Ishikawa (cell line): Measurements from ENCODE around the gene BTRC.

Source experiments
- CEBPB ChIP-seq: IDR thresholded peaks from 2 replicates; pipeline ENCODE4 v1.6.1; 2012
- CREB1 ChIP-seq: IDR thresholded peaks from 2 replicates; pipeline ENCODE4 v1.6.1; 2012; ENCODE audit warnings: low read depth
- EP300 ChIP-seq: IDR thresholded peaks from 2 replicates; pipeline ENCODE4 v1.6.1; 2012; ENCODE audit warnings: borderline replicate concordance
- FOXM1 ChIP-seq: IDR thresholded peaks from 2 replicates; pipeline ENCODE4 v1.6.1; 2012; ENCODE audit warnings: low read depth, borderline replicate concordance
- TAF1 ChIP-seq: IDR thresholded peaks from 2 replicates; pipeline ENCODE4 v1.6.1; 2012; ENCODE audit warnings: low read depth, mild to moderate bottlenecking
- YY1 ChIP-seq: IDR thresholded peaks from 2 replicates; pipeline ENCODE4 v1.6.1; 2012; ENCODE audit warnings: low read depth
- TF ChIP-seq, protein P1 (sequence below): IDR thresholded peaks from 2 replicates; pipeline ENCODE4 v1.6.1; 2012; ENCODE audit warnings: low read depth, mild to moderate bottlenecking

DNA sequence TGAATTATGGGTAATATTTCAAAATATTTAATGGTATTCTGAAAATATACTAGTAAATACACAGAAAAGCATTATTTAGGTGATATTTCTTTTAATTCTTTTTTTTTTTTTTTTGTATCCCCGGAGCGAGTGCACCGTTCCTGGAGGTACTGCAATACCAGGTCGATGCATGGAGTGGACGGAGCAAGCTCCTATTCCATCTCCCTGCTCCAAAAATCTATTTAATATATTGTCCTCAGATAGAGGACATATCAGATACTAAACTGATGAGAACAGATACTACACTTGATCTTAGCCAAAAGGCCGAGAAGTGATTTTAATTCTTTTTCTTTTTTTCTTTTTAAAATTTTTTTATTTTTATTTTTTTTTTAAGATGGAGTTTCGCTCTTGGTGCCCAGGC, 10.8 kb downstream of the BTRC start:
- no peak for TF ChIP-seq YY1
- TF ChIP-seq, protein P1, sequence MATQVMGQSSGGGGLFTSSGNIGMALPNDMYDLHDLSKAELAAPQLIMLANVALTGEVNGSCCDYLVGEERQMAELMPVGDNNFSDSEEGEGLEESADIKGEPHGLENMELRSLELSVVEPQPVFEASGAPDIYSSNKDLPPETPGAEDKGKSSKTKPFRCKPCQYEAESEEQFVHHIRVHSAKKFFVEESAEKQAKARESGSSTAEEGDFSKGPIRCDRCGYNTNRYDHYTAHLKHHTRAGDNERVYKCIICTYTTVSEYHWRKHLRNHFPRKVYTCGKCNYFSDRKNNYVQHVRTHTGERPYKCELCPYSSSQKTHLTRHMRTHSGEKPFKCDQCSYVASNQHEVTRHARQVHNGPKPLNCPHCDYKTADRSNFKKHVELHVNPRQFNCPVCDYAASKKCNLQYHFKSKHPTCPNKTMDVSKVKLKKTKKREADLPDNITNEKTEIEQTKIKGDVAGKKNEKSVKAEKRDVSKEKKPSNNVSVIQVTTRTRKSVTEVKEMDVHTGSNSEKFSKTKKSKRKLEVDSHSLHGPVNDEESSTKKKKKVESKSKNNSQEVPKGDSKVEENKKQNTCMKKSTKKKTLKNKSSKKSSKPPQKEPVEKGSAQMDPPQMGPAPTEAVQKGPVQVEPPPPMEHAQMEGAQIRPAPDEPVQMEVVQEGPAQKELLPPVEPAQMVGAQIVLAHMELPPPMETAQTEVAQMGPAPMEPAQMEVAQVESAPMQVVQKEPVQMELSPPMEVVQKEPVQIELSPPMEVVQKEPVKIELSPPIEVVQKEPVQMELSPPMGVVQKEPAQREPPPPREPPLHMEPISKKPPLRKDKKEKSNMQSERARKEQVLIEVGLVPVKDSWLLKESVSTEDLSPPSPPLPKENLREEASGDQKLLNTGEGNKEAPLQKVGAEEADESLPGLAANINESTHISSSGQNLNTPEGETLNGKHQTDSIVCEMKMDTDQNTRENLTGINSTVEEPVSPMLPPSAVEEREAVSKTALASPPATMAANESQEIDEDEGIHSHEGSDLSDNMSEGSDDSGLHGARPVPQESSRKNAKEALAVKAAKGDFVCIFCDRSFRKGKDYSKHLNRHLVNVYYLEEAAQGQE: no peak
- no peak for TF ChIP-seq CEBPB
- TF ChIP-seq TAF1: no peak
- TF ChIP-seq EP300: no peak
- no peak for TF ChIP-seq CREB1
- no peak for TF ChIP-seq FOXM1
